Activated naive CD8-positive, alpha-beta T cell treated with anti-CD3 and anti-CD28 coated beads for 36 hours (primary cell): ENCODE measurements around the gene RAVER2. TPM values are rescaled to one million over a fixed set of nuclear protein-coding genes. Genes with fewer than 3 reads are reported as not detected.

Experiments
- DNase-seq: peaks from one replicate; pipeline ENCODE4 v3.0.0; 2021
- H3K27ac Mint-ChIP-seq: one replicate; pipeline ENCODE4 v1.8.0; 2022; ENCODE audit warnings: mild to moderate bottlenecking, moderate library complexity, mixed read lengths
- H3K27me3 Mint-ChIP-seq: one replicate; pipeline ENCODE4 v1.8.0; 2022; ENCODE audit warnings: mild to moderate bottlenecking, mixed read lengths
- H3K36me3 Mint-ChIP-seq: one replicate; pipeline ENCODE4 v1.8.0; 2021; ENCODE audit warnings: mild to moderate bottlenecking, mixed read lengths
- H3K4me1 Mint-ChIP-seq: one replicate; pipeline ENCODE4 v1.8.0; 2021; ENCODE audit warnings: mixed read lengths
- H3K4me3 Mint-ChIP-seq: one replicate; pipeline ENCODE4 v1.8.0; 2022; ENCODE audit warnings: mild to moderate bottlenecking, moderate library complexity, mixed read lengths
- H3K9me3 Mint-ChIP-seq: one replicate; pipeline ENCODE4 v1.8.0; 2022; ENCODE audit warnings: mixed read lengths
- total RNA-seq, 2 experiments: library from RNA; stranded (reverse); gene quantifications; one replicate each; pipeline ENCODE4 v1.2.3, GENCODE V29; 2021

The RAVER2 gene
- total RNA-seq, 2 experiments from 2014 or later, result 9.6 TPM

DNA sequence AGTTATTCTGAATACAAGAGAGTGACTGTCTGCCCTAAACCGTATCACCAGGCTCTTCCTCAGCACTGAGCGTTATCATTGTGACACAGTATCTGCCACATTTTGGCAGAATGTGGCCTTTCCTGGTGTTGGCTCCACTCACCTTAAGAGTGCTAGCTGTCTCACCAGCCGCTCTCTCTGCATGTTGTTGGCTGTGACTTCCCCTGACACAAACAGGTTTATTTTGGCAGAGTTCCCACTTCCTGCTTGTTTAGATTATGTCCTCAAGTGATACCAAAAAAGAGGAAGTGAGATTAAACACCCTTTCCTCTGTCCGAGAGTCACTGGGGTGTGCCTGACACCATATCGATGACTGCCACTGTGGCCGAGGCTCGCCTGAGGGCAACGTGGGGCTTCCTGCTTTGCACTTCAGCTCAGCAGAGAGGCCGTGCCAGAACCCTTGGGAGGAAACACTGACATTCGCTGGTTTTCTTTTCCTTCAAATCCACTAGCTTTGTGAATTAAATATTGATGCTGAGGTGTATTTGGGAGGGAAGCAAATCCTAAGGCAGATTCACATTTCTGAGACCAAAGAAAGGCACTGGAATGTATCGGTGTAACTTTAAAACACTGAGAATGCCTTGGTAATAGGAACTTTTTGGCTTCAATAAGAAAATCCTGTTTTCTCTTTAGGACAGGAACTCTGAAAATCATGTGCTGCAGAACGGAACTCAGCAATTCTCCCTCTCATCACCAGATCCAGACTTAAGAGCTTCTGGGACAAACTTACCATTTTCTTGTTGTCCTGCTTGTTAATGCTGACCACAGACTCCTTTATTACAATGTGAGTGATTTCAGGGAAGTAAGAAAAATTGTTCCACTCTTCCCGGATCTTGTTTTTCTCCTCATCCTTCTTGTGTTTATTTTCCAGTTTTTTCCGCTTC is 119.4 kb downstream of the RAVER2 start:
- peaks cover 28% of the 10 kb centered on the region for H3K36me3 Mint-ChIP-seq
- peaks cover 18% of the 10 kb centered on the region for H3K4me1 Mint-ChIP-seq

DNA sequence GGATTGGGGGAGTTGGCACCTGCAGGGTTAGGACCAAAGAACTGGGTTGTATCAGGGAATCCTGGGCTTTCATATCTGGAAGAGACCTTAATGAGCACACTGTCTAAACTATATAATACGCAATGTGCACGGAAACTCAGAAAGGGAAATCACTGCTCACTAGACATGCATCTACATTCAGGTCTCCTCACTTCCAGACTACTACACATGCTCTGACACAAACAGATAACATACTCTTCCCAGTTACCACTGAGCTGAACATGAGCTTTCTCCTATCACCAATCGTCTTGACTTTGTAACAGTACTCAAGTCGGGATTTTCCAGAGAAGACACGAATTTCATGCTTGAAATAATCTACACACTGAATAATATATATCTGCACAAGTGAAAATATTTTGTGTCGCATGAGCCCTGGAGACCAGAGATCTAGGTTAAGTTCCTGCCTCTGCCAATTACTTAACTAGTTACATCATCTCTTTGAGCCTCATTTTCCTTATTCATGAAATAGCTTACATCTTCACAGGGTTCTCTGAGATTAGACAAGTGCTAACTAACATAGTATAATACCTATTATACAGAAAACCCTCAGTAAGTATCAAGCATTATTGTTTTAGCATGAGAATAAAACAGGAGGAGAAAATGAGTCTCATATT is 120.4 kb downstream of the RAVER2 start:
- H3K36me3 Mint-ChIP-seq, result peaks cover 26% of the 10 kb centered on the region
- no peak overlapping the region for H3K4me3 Mint-ChIP-seq
- no peaks in the 10 kb centered on the region for H3K27me3 Mint-ChIP-seq
- peaks cover 18% of the 10 kb centered on the region for H3K4me1 Mint-ChIP-seq
- no peak for DNase-seq
- no peaks in the 10 kb centered on the region for H3K9me3 Mint-ChIP-seq
- peak overlapping the region; percentile 59 for H3K27ac Mint-ChIP-seq

More for the DNA sequence above, 119.4 kb downstream of the RAVER2 start:
- DNase-seq, result peak; percentile 30
- peak overlapping the region; percentile 64 for H3K27ac Mint-ChIP-seq
- no peak overlapping the region for H3K4me3 Mint-ChIP-seq
- no peaks in the 10 kb centered on the region for H3K9me3 Mint-ChIP-seq
- H3K27me3 Mint-ChIP-seq, result no peaks in the 10 kb centered on the region

DNA sequence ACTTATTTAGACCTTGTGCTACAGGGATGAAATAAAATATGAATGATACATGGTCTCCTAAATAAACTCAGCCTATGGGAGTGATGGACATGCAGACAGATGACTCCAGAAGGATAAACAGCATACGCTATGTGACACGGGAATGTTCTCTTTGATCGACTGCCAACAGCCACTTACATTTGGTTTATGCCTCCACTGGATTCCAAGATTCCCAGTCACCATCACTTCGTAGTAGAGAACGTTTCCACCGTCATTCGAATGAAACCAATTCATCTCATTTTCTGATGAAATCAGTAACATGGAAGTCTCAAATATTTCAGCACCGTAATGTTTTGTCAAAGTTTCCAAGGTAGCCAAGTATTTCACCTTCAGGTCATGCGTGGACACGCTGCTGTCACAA is 121.8 kb downstream of the RAVER2 start:
- DNase-seq, result no peak
- Mint-ChIP-seq H3K27me3 (no peaks in the 10 kb centered on the region), H3K9me3 (no peaks in the 10 kb centered on the region), H3K27ac (no peak overlapping the region), H3K36me3 (peaks cover 33% of the 10 kb centered on the region), H3K4me1 (peaks cover 22% of the 10 kb centered on the region), H3K4me3 (no peak overlapping the region)

DNA sequence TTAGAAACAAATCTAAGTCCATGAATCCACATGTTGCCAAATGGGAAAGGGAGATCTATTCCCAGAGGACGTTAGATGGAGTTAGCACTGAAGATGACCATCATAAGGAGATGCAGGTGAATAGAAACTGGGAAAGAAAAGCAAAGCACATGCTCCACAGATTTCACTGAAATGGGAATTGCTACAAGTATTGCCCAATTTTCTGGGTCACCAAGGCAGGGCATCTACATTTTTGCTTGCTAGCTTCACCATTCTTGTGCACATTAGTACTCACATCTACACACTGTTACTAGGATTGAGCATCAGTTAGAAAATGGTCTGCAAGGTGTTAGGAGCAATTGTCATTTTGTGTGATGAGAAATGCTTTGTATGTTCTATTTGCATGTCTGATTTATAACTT is 122.4 kb downstream of the RAVER2 start:
- no peak overlapping the region for H3K27ac Mint-ChIP-seq
- DNase-seq, result no peak
- peaks cover 39% of the 10 kb centered on the region for H3K36me3 Mint-ChIP-seq
- H3K27me3 Mint-ChIP-seq, result no peaks in the 10 kb centered on the region
- H3K9me3 Mint-ChIP-seq, result no peaks in the 10 kb centered on the region
- peaks cover 22% of the 10 kb centered on the region for H3K4me1 Mint-ChIP-seq
- no peak overlapping the region for H3K4me3 Mint-ChIP-seq

DNA sequence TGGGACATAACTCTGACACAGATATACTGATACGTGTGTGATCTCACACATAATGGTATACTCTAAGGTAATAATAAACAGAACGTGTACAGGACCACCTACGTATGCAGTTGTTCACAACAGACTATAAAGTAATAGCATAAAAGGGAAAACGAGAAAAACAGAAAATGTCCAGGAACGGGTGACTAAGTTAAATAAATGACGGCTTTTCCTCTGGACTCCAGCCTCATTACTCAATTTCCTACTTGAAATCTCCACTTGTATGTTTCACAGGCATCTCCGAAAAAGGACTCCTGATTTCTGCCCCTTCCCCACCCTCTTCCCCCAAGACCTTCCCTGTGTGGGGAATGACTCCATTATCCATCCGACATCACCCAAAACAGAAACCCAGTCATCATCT is 126.4 kb downstream of the RAVER2 start:
- DNase-seq, result no peak
- Mint-ChIP-seq H3K27me3 (no peaks in the 10 kb centered on the region), H3K4me3 (no peak overlapping the region), H3K36me3 (peaks cover 42% of the 10 kb centered on the region), H3K4me1 (peaks cover 18% of the 10 kb centered on the region), H3K27ac (peak overlapping the region; percentile 0), H3K9me3 (no peaks in the 10 kb centered on the region)

DNA sequence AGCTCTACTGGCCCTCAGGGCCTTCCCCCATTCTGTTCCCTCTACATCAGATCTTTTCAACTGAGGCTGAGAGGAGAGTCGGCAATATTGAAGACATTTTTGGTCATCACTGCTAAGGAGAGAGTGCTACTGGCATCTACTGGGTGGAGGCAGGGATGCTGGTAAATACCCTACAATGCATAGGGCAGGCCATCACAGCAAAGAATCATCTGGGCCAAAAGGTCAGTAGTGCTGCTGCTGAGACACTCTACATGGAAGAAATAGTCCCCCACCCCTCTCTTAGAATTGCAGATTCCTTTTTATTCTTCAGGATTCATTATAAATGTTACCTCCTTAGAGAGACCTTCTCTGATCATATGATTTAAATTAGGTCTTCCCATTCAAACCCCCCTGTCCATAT is 127.2 kb downstream of the RAVER2 start:
- no peak for DNase-seq
- Mint-ChIP-seq H3K4me3 (no peak overlapping the region), H3K36me3 (peaks cover 40% of the 10 kb centered on the region), H3K4me1 (peaks cover 23% of the 10 kb centered on the region), H3K9me3 (no peaks in the 10 kb centered on the region), H3K27ac (peak overlapping the region; percentile 21), H3K27me3 (no peaks in the 10 kb centered on the region)

DNA sequence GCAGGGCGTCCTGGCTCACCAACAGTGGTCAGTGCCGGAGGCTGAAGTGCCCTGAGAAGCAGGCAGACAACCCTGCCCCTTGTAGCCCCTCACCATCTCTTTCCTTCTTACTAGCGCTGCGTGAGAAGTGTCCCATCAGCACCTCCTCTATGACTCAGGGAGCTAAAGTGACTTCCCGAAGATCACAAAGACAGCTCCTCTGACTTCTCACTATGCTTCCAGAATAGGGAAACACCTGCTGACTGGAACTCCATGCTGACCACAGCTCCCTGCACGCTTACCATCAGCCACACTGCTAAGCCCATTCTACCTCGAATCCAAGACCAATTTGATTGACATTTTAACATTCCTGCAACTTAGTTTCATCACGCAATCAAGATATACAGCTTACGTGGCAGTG is 128.7 kb downstream of the RAVER2 start:
- Mint-ChIP-seq H3K4me3 (no peak overlapping the region), H3K36me3 (peaks cover 46% of the 10 kb centered on the region), H3K27me3 (no peaks in the 10 kb centered on the region), H3K27ac (no peak overlapping the region), H3K4me1 (peaks cover 36% of the 10 kb centered on the region), H3K9me3 (no peaks in the 10 kb centered on the region)
- DNase-seq, result no peak

DNA sequence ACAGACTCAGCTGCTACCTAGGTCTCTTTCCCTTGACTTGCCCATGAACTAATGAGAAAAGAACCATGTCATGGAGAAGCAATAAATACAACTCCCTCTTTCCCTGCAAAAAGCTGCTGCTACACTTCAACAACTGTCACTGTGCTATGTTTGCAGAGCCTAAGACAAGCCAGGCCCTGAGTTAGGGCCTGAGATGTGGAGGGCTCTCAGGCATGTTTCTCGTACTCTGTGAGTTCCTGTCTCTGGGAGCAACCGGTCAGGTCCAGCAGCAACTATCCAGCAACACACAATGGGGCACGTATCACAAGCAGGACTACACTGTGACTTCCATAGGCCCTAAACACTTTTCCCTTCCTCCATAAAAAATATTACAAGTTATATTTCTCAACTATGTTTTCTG is 129.8 kb downstream of the RAVER2 start:
- Mint-ChIP-seq H3K27me3 (no peaks in the 10 kb centered on the region), H3K4me3 (no peak overlapping the region), H3K4me1 (peaks cover 40% of the 10 kb centered on the region), H3K27ac (no peak overlapping the region), H3K36me3 (peaks cover 52% of the 10 kb centered on the region), H3K9me3 (no peaks in the 10 kb centered on the region)
- DNase-seq, result no peak

DNA sequence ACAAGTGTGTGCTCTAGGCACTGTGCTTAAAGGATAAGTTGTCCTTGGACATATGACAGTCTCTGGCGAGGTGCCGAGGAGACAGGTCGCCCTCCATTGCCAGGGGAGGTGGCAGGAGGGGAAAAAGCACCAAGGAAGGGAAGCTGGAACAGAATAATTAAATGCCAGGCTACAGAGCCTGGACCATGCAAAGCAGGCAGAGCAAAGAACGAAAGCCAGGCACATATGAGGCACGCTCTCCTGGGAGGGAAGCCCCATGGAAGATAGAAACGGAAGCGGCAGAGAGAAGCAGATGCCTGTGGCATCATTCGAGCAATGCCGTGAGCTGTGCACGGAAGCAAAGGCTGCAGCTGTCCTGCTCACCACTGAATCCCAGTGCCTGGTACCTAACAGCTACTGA is 130.2 kb downstream of the RAVER2 start:
- H3K27me3 Mint-ChIP-seq, result no peaks in the 10 kb centered on the region
- H3K4me1 Mint-ChIP-seq, result peaks cover 41% of the 10 kb centered on the region
- H3K4me3 Mint-ChIP-seq, result peak overlapping the region; percentile 14
- DNase-seq, result no peak
- H3K27ac Mint-ChIP-seq, result no peak overlapping the region
- H3K36me3 Mint-ChIP-seq, result peaks cover 52% of the 10 kb centered on the region
- no peaks in the 10 kb centered on the region for H3K9me3 Mint-ChIP-seq

DNA sequence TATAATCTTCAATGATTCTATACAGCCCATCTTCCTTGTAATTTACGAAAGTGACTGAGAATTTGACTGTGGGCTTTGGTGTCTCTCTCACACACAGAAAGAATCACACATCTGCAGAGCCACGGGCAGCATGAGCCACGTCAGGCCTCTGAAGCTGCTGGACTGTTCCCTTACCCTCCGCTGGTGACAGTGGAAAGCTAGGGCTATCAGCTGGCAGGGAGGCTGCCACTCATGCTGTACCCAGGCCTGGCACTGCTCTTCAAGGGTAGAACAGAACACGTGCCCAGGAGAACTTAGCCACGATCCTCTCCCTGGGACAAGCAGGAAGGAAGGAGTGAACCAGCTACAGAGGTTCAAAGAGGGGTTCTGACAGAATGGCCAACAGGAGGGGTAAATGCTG is 130.7 kb downstream of the RAVER2 start:
- peaks cover 56% of the 10 kb centered on the region for H3K36me3 Mint-ChIP-seq
- no peak overlapping the region for H3K4me3 Mint-ChIP-seq
- H3K27ac Mint-ChIP-seq, result peak overlapping the region; percentile 16
- H3K9me3 Mint-ChIP-seq, result no peaks in the 10 kb centered on the region
- H3K27me3 Mint-ChIP-seq, result no peaks in the 10 kb centered on the region
- H3K4me1 Mint-ChIP-seq, result peaks cover 41% of the 10 kb centered on the region
- no peak for DNase-seq

DNA sequence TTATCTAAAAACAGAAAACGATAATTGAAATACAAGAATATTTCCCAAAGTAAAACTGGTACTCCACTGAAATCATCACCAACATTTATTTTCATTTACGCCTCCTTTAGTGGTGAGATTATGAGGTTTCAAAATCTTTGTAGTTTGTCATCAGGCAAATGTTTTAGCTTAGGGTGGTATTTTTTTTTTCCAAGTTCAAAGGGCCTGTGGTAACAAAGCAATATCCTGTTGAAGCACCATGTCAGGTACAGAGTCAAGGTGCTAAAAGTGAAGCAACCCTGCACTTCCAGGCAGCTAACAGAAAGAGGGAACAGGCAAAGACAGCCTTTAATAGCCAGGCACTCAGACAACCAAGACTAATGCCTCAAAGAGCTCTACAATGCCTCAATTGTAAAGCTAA is 132.3 kb downstream of the RAVER2 start:
- H3K27ac Mint-ChIP-seq, result peak overlapping the region; percentile 59
- H3K4me3 Mint-ChIP-seq, result peak overlapping the region; percentile 29
- no peaks in the 10 kb centered on the region for H3K27me3 Mint-ChIP-seq
- no peaks in the 10 kb centered on the region for H3K9me3 Mint-ChIP-seq
- peaks cover 47% of the 10 kb centered on the region for H3K4me1 Mint-ChIP-seq
- H3K36me3 Mint-ChIP-seq, result peaks cover 52% of the 10 kb centered on the region
- DNase-seq, result peak; percentile 22

DNA sequence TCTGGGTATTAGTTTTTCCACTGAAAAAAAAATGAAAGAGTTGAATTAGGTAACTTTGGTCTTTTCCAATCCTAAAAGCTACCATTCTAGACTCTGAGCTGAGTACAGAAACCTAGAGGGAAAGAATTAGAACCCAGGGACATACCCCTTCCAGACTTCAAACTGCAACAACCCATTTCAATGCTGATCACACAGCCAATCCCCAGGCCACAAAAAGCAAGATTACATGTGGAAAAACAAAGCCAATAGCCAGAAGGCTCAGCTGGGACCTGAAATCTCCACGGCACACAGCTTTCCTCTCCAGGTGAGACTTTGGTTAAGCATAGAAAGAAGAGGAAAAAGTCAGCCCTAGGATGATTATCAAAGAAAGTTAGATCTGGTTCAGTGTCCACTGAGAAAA is 132.7 kb downstream of the RAVER2 start:
- Mint-ChIP-seq H3K27me3 (no peaks in the 10 kb centered on the region), H3K4me3 (no peak overlapping the region), H3K27ac (peak overlapping the region; percentile 59), H3K36me3 (peaks cover 48% of the 10 kb centered on the region), H3K4me1 (peaks cover 50% of the 10 kb centered on the region), H3K9me3 (no peaks in the 10 kb centered on the region)
- DNase-seq, result no peak

DNA sequence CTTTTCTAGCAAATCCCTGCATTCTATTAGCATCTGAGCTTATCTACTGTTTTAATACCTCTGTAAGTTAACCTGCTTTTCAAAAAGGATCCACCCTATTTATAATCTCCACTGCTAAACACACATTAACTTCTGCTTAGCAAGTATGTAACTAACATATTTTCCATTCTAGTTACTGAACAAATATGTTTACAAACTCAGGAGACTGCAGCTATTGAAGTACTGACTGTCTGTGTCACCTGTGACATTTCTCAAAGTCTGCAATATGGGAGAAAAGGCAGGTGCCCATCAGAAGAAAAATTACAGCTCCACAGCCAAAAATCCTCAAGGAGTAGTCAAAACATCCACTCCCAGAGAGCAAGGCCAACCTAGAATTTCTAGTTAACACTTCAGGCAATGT is 133.2 kb downstream of the RAVER2 start:
- Mint-ChIP-seq H3K36me3 (peaks cover 48% of the 10 kb centered on the region), H3K4me3 (no peak overlapping the region), H3K27ac (peak overlapping the region; percentile 59), H3K27me3 (no peaks in the 10 kb centered on the region), H3K9me3 (no peaks in the 10 kb centered on the region), H3K4me1 (peaks cover 54% of the 10 kb centered on the region)
- DNase-seq, result no peak

DNA sequence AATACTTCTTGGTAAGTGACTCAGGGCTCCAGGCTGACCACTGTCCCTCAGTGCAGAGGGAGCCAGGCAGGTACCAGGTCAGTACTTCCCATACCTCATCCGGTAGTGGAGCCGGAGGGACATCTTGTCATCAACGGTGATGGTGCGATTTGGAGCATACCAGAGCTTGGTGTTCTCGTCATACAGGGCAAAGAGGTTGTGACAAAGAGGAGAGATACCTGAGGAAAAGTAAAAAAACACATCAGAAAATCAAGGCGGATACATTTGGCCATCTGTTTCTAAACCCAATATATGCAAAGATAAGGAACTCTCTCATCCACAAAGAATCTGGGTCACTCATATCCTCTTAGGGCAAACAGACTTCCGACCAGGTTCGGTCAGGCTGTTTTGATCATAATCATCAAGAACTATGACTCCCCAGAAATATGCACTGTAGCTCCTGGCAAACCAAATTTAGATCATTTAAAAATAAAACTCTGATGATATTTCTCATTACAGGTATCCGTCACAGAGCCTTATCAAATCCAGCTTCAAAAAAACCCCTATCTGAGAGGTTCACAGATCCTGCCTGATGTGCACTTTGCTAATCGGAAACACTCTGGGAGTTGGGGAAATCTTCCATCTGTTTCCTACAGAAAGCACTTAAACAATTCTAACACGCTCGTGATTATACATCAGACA is 134.2 kb downstream of the RAVER2 start:
- H3K4me3 Mint-ChIP-seq, result no peak overlapping the region
- DNase-seq, result no peak
- H3K36me3 Mint-ChIP-seq, result peaks cover 45% of the 10 kb centered on the region

DNA sequence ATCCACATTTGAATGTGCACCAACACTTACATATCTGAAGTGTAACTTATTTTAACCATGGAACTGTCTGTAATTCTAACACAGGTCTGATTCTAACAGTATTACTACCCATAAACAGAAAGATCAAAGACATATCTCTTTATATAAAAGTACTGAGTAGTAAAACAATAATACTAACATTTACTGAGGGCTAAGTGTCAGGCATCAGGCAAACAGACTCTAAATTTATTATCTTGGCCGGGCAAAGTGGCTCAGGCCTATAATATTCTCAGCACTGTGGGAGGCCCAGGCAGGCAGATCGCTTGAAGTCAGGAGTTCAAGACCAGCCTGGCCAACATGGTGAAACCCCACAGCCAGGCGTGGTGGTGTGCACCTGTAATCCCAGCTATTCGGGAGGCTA is 135.6 kb downstream of the RAVER2 start:
- H3K4me1 Mint-ChIP-seq, result peaks cover 58% of the 10 kb centered on the region
- no peak for DNase-seq
- H3K27me3 Mint-ChIP-seq, result no peaks in the 10 kb centered on the region
- peaks cover 48% of the 10 kb centered on the region for H3K36me3 Mint-ChIP-seq
- H3K9me3 Mint-ChIP-seq, result no peaks in the 10 kb centered on the region
- H3K27ac Mint-ChIP-seq, result no peak overlapping the region
- H3K4me3 Mint-ChIP-seq, result no peak overlapping the region

More for the DNA sequence above, 134.2 kb downstream of the RAVER2 start:
- H3K27me3 Mint-ChIP-seq, result no peaks in the 10 kb centered on the region
- H3K4me1 Mint-ChIP-seq, result peaks cover 54% of the 10 kb centered on the region
- no peaks in the 10 kb centered on the region for H3K9me3 Mint-ChIP-seq
- no peak overlapping the region for H3K27ac Mint-ChIP-seq
